ENCODE data around the gene SRGAP3.

The SRGAP3 gene

GRCh38 chr3:9280451-9281219 is 31.2 kb upstream of the SRGAP3 start:
- TF ChIP-seq Cebpa-rat (IDR thresholded peaks at IDR 0.05): no peak
- Histone ChIP-seq H3K9ac (no peak overlapping the region), H3K27me3 (no peaks in the 10 kb centered on the region), H4K20me1 (no peaks in the 10 kb centered on the region), H3K27ac (no peak overlapping the region), H3K4me1 (no peaks in the 10 kb centered on the region), H3K36me3 (no peaks in the 10 kb centered on the region), H3K4me3 (no peak overlapping the region), H3K4me2 (no peak overlapping the region), H3K9me3 (peaks cover 6% of the 10 kb centered on the region; the same call in 1 of the 2 replicates)

DNA sequence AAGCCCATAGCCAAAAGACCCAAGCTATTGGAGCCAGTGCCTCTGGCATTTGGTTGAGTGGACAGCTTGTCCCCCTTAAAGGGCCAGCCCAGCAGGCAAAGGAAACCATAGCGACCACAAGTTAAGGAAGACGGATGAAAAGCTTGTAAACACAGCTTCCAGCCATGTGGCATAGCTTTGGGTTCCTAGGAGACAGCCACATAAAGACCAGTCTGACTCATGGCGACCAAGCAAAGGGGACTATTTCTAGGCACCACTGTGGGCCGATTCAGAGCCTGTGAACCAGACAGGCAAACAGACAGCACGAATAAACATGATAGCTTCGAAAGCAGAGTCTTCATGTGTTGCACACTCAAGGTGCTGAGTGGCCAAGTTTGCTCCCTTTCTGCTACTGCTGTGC is 30.5 kb upstream of the SRGAP3 start:
- no peaks in the 10 kb centered on the region for H3K27me3 ChIP-seq
- no peaks in the 10 kb centered on the region for H3K4me1 ChIP-seq
- H3K27ac ChIP-seq: no peak overlapping the region
- no peak overlapping the region for H3K9ac ChIP-seq
- H3K9me3 ChIP-seq: peaks cover 13% of the 10 kb centered on the region
- TF ChIP-seq Cebpa-rat (IDR thresholded peaks at IDR 0.05): no peak
- no peak overlapping the region for H3K4me3 ChIP-seq
- no peak overlapping the region for H3K4me2 ChIP-seq
- no peaks in the 10 kb centered on the region for H4K20me1 ChIP-seq
- H3K36me3 ChIP-seq: no peaks in the 10 kb centered on the region

GRCh38 chr3:9278498-9278897 is 29.1 kb upstream of the SRGAP3 start:
- no peaks in the 10 kb centered on the region for H3K36me3 ChIP-seq
- no peaks in the 10 kb centered on the region for H3K4me1 ChIP-seq
- no peak overlapping the region for H3K4me2 ChIP-seq
- H3K4me3 ChIP-seq: no peak overlapping the region
- H3K27ac ChIP-seq: no peak overlapping the region
- no peak for TF ChIP-seq Cebpa-rat (IDR thresholded peaks at IDR 0.05)
- H4K20me1 ChIP-seq: no peaks in the 10 kb centered on the region
- H3K9me3 ChIP-seq: peaks cover 22% of the 10 kb centered on the region
- no peak overlapping the region for H3K9ac ChIP-seq
- H3K27me3 ChIP-seq: no peaks in the 10 kb centered on the region

GRCh38 chr3:9278085-9278484 is 28.6 kb upstream of the SRGAP3 start:
- no peaks in the 10 kb centered on the region for H3K27me3 ChIP-seq
- H3K9ac ChIP-seq: no peak overlapping the region
- H4K20me1 ChIP-seq: no peaks in the 10 kb centered on the region
- H3K4me3 ChIP-seq: no peak overlapping the region
- peaks cover 22% of the 10 kb centered on the region for H3K9me3 ChIP-seq
- H3K4me1 ChIP-seq: no peaks in the 10 kb centered on the region
- no peak for TF ChIP-seq Cebpa-rat (IDR thresholded peaks at IDR 0.05)
- H3K27ac ChIP-seq: no peak overlapping the region
- H3K4me2 ChIP-seq: no peak overlapping the region
- no peaks in the 10 kb centered on the region for H3K36me3 ChIP-seq

GRCh38 chr3:9276761-9277370 is 27.4 kb upstream of the SRGAP3 start:
- Histone ChIP-seq H3K27ac (no peak overlapping the region), H3K9ac (no peak overlapping the region), H3K4me1 (no peaks in the 10 kb centered on the region), H3K4me3 (no peak overlapping the region), H4K20me1 (no peaks in the 10 kb centered on the region), H3K9me3 (peaks cover 22% of the 10 kb centered on the region), H3K4me2 (no peak overlapping the region), H3K27me3 (no peaks in the 10 kb centered on the region), H3K36me3 (no peaks in the 10 kb centered on the region)
- no peak for TF ChIP-seq Cebpa-rat (IDR thresholded peaks at IDR 0.05)

DNA sequence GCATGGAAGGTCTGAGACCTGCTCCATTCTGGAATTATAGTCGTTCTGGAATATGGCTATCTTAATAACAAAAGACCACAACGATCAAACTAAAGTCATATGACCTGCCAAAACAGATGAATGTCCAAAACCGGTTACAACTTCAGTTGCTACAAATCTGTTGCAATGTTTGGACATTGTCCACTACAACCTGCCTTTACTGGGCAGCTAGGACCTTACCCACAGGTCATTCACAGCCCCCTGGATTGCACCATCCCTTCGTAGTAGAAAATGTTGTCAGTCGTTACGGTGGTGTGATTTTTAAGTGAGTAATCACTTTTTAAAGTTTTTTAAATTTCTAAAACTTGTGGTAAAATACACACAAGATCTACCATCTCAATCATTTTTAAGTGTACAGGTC is 22.5 kb upstream of the SRGAP3 start:
- TF ChIP-seq Cebpa-rat (IDR thresholded peaks at IDR 0.05): no peak
- H3K4me1 ChIP-seq: peaks cover 9% of the 10 kb centered on the region
- H3K4me3 ChIP-seq: no peak overlapping the region
- no peaks in the 10 kb centered on the region for H3K36me3 ChIP-seq
- no peak overlapping the region for H3K9ac ChIP-seq
- no peaks in the 10 kb centered on the region for H4K20me1 ChIP-seq
- no peak overlapping the region for H3K4me2 ChIP-seq
- no peaks in the 10 kb centered on the region for H3K27me3 ChIP-seq
- peaks cover 22% of the 10 kb centered on the region for H3K9me3 ChIP-seq
- no peak overlapping the region for H3K27ac ChIP-seq

GRCh38 chr3:9270704-9271103 is 21.3 kb upstream of the SRGAP3 start:
- Histone ChIP-seq H3K4me3 (no peak overlapping the region), H4K20me1 (no peaks in the 10 kb centered on the region), H3K9ac (no peak overlapping the region), H3K4me2 (no peak overlapping the region), H3K9me3 (peaks cover 16% of the 10 kb centered on the region), H3K27ac (no peak overlapping the region), H3K27me3 (no peaks in the 10 kb centered on the region), H3K4me1 (peaks cover 9% of the 10 kb centered on the region), H3K36me3 (no peaks in the 10 kb centered on the region)
- TF ChIP-seq Cebpa-rat (IDR thresholded peaks at IDR 0.05): no peak

- H3K27me3 ChIP-seq: no peaks in the 10 kb centered on the region
- no peak overlapping the region for H3K4me2 ChIP-seq
- no peak for TF ChIP-seq Cebpa-rat (IDR thresholded peaks at IDR 0.05)
Observed at GRCh38 chr3:9266716-9267115, 17.3 kb upstream of the SRGAP3 start.

DNA sequence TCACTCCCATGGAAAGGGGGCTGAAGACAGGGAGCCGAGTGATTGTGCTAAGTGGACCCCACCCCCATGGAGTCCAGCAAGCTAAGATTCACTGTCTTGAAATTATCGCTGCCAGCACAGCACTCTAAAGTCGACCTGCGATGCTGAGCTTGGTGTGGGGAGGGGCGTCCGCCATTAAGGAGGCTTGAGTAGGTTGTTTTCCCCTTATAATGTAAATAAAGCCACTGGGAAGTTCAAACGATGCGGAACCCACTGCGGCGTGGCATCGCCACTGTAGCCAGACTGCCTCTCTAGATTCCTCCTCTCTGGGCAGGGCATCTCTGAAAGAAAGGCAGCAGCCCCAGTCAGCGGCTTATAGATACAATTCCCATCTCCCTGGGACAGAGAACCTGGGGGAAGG is 10.9 kb upstream of the SRGAP3 start:
- Histone ChIP-seq H3K4me1 (0 out of 2 replicates have a peak, but pooled peaks cover 2% of the 10 kb centered on the region), H3K4me3 (no peak overlapping the region), H3K27ac (no peak overlapping the region), H3K9ac (no peak overlapping the region), H3K9me3 (peaks cover 11% of the 10 kb centered on the region; the same call in 1 of the 2 replicates), H4K20me1 (no peaks in the 10 kb centered on the region), H3K36me3 (no peaks in the 10 kb centered on the region), H3K27me3 (no peaks in the 10 kb centered on the region), H3K4me2 (no peak overlapping the region)
- no peak for TF ChIP-seq Cebpa-rat (IDR thresholded peaks at IDR 0.05)

More at GRCh38 chr3:9266716-9267115, 17.3 kb upstream of the SRGAP3 start:
- Histone ChIP-seq H3K9ac (no peak overlapping the region), H3K4me1 (peaks cover 9% of the 10 kb centered on the region), H3K27ac (no peak overlapping the region), H3K4me3 (no peak overlapping the region), H4K20me1 (no peaks in the 10 kb centered on the region), H3K9me3 (no peaks in the 10 kb centered on the region), H3K36me3 (no peaks in the 10 kb centered on the region)

DNA sequence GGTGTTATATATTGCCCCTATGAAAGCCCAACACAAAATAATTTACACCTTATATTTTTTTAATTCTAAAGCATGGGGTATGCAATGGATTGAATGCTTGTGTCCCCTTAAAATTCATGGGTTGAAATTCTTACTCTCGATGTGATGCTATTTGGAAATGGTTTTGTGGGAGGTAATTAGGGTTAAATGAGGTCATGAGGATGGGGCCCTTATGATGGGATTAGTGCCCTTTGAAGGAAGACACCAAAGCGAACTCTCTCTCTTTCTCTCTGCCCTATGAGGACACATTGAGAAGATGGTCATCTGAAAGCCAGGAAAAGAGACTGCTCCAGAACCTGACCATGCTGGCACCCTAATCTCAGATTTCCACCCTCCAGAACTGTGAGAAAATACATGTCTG is 7.6 kb upstream of the SRGAP3 start:
- Histone ChIP-seq H3K4me3 (no peak overlapping the region), H3K27me3 (no peaks in the 10 kb centered on the region), H3K4me1 (0 out of 2 replicates have a peak, but pooled peaks cover 10% of the 10 kb centered on the region), H3K36me3 (no peaks in the 10 kb centered on the region), H3K27ac (no peak overlapping the region), H3K9ac (no peak overlapping the region), H4K20me1 (no peaks in the 10 kb centered on the region), H3K4me2 (no peak overlapping the region), H3K9me3 (peaks cover 11% of the 10 kb centered on the region; the same call in 1 of the 2 replicates)
- TF ChIP-seq Cebpa-rat (IDR thresholded peaks at IDR 0.05): no peak

Data from BLaER1 (cell line).